Activated T-helper 2 cell treated with anti-CD3 and anti-CD28 coated beads, Interferon-gamma antibody, Interleukin-2, Interleukin-4, amounts not matched to agents 10 μg/mL and 5 μg/mL and 100 μg/mL, durations not matched to agents 14 hours and 24 hours and 36 hours (primary cell): ENCODE measurements around the gene CD3E. TPM values are rescaled to one million over a fixed set of nuclear protein-coding genes. Genes with fewer than 3 reads are reported as not detected.

Source experiments
- total RNA-seq: library from RNA; stranded (reverse); gene quantifications from 2 replicates; pipeline ENCODE4 v1.2.3, GENCODE V29; 2022

CD3E gene
- total RNA-seq, 1 donor from 2014 or later: 529 TPM

Other genes with a start within 250 kb of the CD3E start
- not detected in 2 replicates for gene TMPRSS4, start 227.7 kb upstream of the CD3E start, total RNA-seq
- 1.7 and 1.9 TPM in 2 replicates for gene SMIM35, start 217.8 kb upstream of the CD3E start, total RNA-seq
- 0.30 and 0.32 TPM in 2 replicates for gene SCN4B, start 151.9 kb upstream of the CD3E start, total RNA-seq
- gene SCN2B, start 128.1 kb upstream of the CD3E start, total RNA-seq: 0.02 TPM in 1 of 2 replicates, not detected in the other
- 377 and 389 TPM in 2 replicates for gene JAML, start 79.7 kb upstream of the CD3E start, total RNA-seq
- 49.5 and 49.7 TPM in 2 replicates for gene MPZL3, start 52.4 kb upstream of the CD3E start, total RNA-seq
- gene MPZL2, start 40.4 kb upstream of the CD3E start, total RNA-seq: 13.9 and 14.6 TPM in 2 replicates
- gene CD3D, start 38.0 kb downstream of the CD3E start, total RNA-seq: 386 and 400 TPM in 2 replicates
- gene CD3G, start 39.6 kb downstream of the CD3E start, total RNA-seq: 134 and 139 TPM in 2 replicates
- gene UBE4A, start 54.9 kb downstream of the CD3E start, total RNA-seq: 41.2 and 44.1 TPM in 2 replicates
- 237 and 266 TPM in 2 replicates for gene ATP5MG, start 96.9 kb downstream of the CD3E start, total RNA-seq
- gene KMT2A, start 131.8 kb downstream of the CD3E start, total RNA-seq: 61.6 and 64.2 TPM in 2 replicates
- 0.39 and 0.78 TPM in 2 replicates for gene TTC36, start 222.7 kb downstream of the CD3E start, total RNA-seq
- 9.5 and 10.1 TPM in 2 replicates for gene TMEM25, start 226.5 kb downstream of the CD3E start, total RNA-seq